ENCODE data around the gene MTA1. TPM values are rescaled to one million over a fixed set of nuclear protein-coding genes. Genes with fewer than 3 reads are reported as not detected.

The MTA1 gene
- total and polyA plus RNA-seq, 2 of the 8 experiments (the other 6 are each of a cell fraction or from before 2014, with no cell fraction given): 73.9 to 221 TPM

DNA sequence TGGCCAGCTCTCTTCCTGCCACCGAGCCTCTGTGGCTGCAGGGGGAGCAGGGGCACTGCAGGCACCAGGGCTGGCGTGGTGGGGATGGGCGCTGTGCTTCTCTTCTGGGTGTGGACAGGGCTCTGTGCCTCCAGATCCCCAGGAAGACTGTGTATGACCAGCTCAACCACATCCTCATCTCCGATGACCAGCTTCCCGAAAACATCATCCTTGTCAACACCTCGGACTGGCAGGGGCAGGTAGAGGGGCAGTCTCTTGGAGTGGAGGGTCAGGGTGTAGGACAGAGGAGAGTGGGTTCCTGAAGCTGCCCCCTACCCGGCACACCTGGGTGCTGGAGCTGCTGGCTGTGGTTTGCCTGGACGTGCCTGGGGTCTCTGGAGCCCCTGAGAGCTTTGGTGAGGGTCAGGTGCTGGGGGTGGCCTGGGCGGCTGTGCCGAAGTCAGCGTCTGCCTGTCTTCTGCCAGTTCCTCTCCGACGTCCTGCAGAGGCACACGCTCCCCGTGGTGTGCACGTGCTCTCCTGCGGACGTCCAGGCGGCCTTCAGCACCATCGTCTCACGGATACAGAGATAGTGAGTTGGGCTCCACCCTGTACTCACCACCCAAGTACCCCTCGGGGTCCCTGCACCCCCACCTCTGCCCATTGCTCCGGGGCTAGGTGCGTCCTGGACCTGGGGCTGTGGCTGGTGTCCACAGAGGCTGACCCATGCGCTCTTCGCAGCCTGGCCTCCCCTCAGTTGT lies 37.1 kb upstream of the MTA1 start:
- H3K27me3 ChIP-seq (replicated peaks in 1 of 4; ENCODE audit: control insufficient read depth in 3 of 4, extremely low read depth in 1 of 4, insufficient read depth in 3 of 4, low read length in 3 of 4): no peaks in the 10 kb centered on the region
- no peak overlapping the region for H2BK15ac ChIP-seq (ENCODE audit: low read length)
- no peak overlapping the region for H2BK20ac ChIP-seq (ENCODE audit: low read length)
- H3K56ac ChIP-seq (replicated peaks; ENCODE audit: insufficient read length, low read depth, low read length): no peak overlapping the region
- no peak overlapping the region for H4K8ac ChIP-seq (ENCODE audit: extremely low read depth, insufficient read depth, low read length)
- no peak for FAIRE-seq
- H3K36me3 ChIP-seq (ENCODE audit: control insufficient read depth in 2 of 4, insufficient read depth in 4 of 4, low read length in 3 of 4): peaks cover 3 to 30% (median 9%) of the 10 kb centered on the region in 4 experiments; a peak in 5 of 8 replicates
- no peak overlapping the region for H4K5ac ChIP-seq (ENCODE audit: insufficient read length, low read depth, low read length)
- 92% methylated on average over 26 of the region's 26 CpGs; no CpG with 5 or more reads in 1 of the 2 experiments for WGBS, 2 experiments (ENCODE audit: extremely low coverage in 1 of 2, insufficient coverage in 1 of 2, insufficient read length in 1 of 2, insufficient replicate concordance in 2 of 2, low coverage in 1 of 2, low lambda C conversion rate in 2 of 2, missing lambda C conversion rate in 1 of 2)
- H2BK120ac ChIP-seq (replicated peaks; ENCODE audit: low read depth, low read length): no peak overlapping the region
- H3K4me1 ChIP-seq (replicated peaks in 1 of 4; ENCODE audit: control insufficient read depth in 3 of 4, insufficient read depth in 4 of 4, low read length in 3 of 4): no peaks in the 10 kb centered on the region
- CTCF ChIA-PET (ENCODE audit: partially characterized antibody): interaction anchor here (1.2 to 1.9 kb wide), 3 partner anchors 12 to 66 kb away, joined by 3 to 9 read pairs (median 5); no protein-coding TSS in a partner anchor
- H2AFZ ChIP-seq (ENCODE audit: low read length): no peak overlapping the region
- no peak overlapping the region for H4K91ac ChIP-seq (replicated peaks; ENCODE audit: insufficient read length, low read length)
- H3K4me2 ChIP-seq (ENCODE audit: insufficient read depth in 1 of 2, low read depth in 2 of 2, low read length in 2 of 2): no peak overlapping the region
- no peaks in the 10 kb centered on the region for H3K23me2 ChIP-seq (ENCODE audit: low read depth, low read length)
- H3K4ac ChIP-seq (replicated peaks; ENCODE audit: insufficient read length, low read depth, low read length): no peak overlapping the region
- H2BK5ac ChIP-seq (ENCODE audit: low read depth, low read length): no peak overlapping the region; the same call in 1 of the 2 replicates
- no peak overlapping the region for H3K14ac ChIP-seq (ENCODE audit: insufficient read length)
- H4K20me1 ChIP-seq (replicated peaks in 1 of 2; ENCODE audit: control insufficient read depth in 1 of 2, insufficient read depth in 2 of 2, low read length in 2 of 2): peaks cover 0 to 16% of the 10 kb centered on the region in 2 experiments
- no peaks in the 10 kb centered on the region for H3K79me1 ChIP-seq (ENCODE audit: low read depth, low read length)
- no peak overlapping the region for H3K27ac ChIP-seq (ENCODE audit: low read depth, low read length)
- no peak for DNase-seq (ENCODE audit: low read depth in 1 of 2, low spot score in 2 of 2)
- no peak overlapping the region for H3K23ac ChIP-seq (ENCODE audit: insufficient read length)
- H3K9ac ChIP-seq (replicated peaks in 1 of 4; ENCODE audit: extremely low read depth in 1 of 4, low read depth in 3 of 4, low read length in 3 of 4): no peak overlapping the region; a peak in 1 of 7 replicates
- H3K9me3 ChIP-seq (ENCODE audit: insufficient read depth in 2 of 2, low read depth in 1 of 2, low read length in 1 of 2): no peaks in the 10 kb centered on the region
- H3K4me3 ChIP-seq (ENCODE audit: extremely low read depth in 1 of 4, insufficient read depth in 2 of 4, low read depth in 3 of 4, low read length in 4 of 4): no peak overlapping the region
- no peak overlapping the region for H2BK12ac ChIP-seq (ENCODE audit: low read depth, low read length)
- no peak overlapping the region for H3K18ac ChIP-seq (ENCODE audit: extremely low read depth, low read length)
- POLR2A ChIA-PET (ENCODE audit: partially characterized antibody): interaction anchor here (0.6 kb wide), 1 partner anchor 52 kb away, joined by 3 read pairs; no protein-coding TSS in a partner anchor
- H2AK5ac ChIP-seq (ENCODE audit: low read depth, low read length): no peak overlapping the region
- H3K79me2 ChIP-seq (ENCODE audit: control insufficient read depth in 1 of 2, insufficient read depth in 2 of 2, low read length in 2 of 2): no peaks in the 10 kb centered on the region
- no peak for TF ChIP-seq TAF7 (optimal IDR thresholded peaks at IDR 0.05; ENCODE audit: borderline replicate concordance, low read depth, low read length)
- TF ChIP-seq, protein P1, sequence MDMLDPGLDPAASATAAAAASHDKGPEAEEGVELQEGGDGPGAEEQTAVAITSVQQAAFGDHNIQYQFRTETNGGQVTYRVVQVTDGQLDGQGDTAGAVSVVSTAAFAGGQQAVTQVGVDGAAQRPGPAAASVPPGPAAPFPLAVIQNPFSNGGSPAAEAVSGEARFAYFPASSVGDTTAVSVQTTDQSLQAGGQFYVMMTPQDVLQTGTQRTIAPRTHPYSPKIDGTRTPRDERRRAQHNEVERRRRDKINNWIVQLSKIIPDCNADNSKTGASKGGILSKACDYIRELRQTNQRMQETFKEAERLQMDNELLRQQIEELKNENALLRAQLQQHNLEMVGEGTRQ (IDR thresholded peaks at IDR 0.05; ENCODE audit: low read length): no peak
- TF ChIP-seq GABPA (IDR thresholded peaks at IDR 0.05; ENCODE audit: borderline replicate concordance, insufficient read depth, low read length): no peak
- TF ChIP-seq FOSL1 (IDR thresholded peaks at IDR 0.05; ENCODE audit: insufficient read depth, low read depth, low read length): no peak
- TF ChIP-seq, protein P2, sequence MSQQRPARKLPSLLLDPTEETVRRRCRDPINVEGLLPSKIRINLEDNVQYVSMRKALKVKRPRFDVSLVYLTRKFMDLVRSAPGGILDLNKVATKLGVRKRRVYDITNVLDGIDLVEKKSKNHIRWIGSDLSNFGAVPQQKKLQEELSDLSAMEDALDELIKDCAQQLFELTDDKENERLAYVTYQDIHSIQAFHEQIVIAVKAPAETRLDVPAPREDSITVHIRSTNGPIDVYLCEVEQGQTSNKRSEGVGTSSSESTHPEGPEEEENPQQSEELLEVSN (IDR thresholded peaks at IDR 0.05): no peak
- no peak for TF ChIP-seq CHD2 (IDR thresholded peaks at IDR 0.05; ENCODE audit: low read length)
- no peak for TF ChIP-seq CBX8 (IDR thresholded peaks at IDR 0.05; ENCODE audit: borderline replicate concordance, low read depth, low read length)
- no peak for TF ChIP-seq SIN3A (conservative IDR thresholded peaks at IDR 0.05 in 1 of 2, IDR thresholded peaks at IDR 0.05 in 1 of 2; ENCODE audit: low read depth in 1 of 2, low read length in 2 of 2)
- TF ChIP-seq JUN (IDR thresholded peaks at IDR 0.05; ENCODE audit: low read depth, low read length): no peak
- no peak for TF ChIP-seq RXRA (IDR thresholded peaks at IDR 0.05; ENCODE audit: insufficient read depth, low read depth, low read length)

Measured in H1 (cell line).